ENCODE measurements around the gene EYS.

The EYS gene

GRCh38 chr6:65199683-65200082 is 507.3 kb downstream of the EYS start:
- Mint-ChIP-seq H3K36me3 (ENCODE audit: low read depth) (no peaks in the 10 kb centered on the region), H3K27me3 (ENCODE audit: low read depth) (no peaks in the 10 kb centered on the region), H3K4me1 (no peaks in the 10 kb centered on the region), H3K27ac (no peak overlapping the region), H3K4me3 (no peak overlapping the region), H3K9me3 (no peaks in the 10 kb centered on the region)
- TF ChIP-seq, protein P1, sequence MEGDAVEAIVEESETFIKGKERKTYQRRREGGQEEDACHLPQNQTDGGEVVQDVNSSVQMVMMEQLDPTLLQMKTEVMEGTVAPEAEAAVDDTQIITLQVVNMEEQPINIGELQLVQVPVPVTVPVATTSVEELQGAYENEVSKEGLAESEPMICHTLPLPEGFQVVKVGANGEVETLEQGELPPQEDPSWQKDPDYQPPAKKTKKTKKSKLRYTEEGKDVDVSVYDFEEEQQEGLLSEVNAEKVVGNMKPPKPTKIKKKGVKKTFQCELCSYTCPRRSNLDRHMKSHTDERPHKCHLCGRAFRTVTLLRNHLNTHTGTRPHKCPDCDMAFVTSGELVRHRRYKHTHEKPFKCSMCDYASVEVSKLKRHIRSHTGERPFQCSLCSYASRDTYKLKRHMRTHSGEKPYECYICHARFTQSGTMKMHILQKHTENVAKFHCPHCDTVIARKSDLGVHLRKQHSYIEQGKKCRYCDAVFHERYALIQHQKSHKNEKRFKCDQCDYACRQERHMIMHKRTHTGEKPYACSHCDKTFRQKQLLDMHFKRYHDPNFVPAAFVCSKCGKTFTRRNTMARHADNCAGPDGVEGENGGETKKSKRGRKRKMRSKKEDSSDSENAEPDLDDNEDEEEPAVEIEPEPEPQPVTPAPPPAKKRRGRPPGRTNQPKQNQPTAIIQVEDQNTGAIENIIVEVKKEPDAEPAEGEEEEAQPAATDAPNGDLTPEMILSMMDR (IDR thresholded peaks at IDR 0.05; ENCODE audit: unreplicated experiment in 3 of 3): no peak

GRCh38 chr6:65199121-65199520 is 507.9 kb downstream of the EYS start:
- Mint-ChIP-seq H3K36me3 (ENCODE audit: low read depth) (no peaks in the 10 kb centered on the region), H3K27me3 (ENCODE audit: low read depth) (no peaks in the 10 kb centered on the region), H3K9me3 (no peaks in the 10 kb centered on the region), H3K4me3 (no peak overlapping the region), H3K27ac (no peak overlapping the region), H3K4me1 (no peaks in the 10 kb centered on the region)
- TF ChIP-seq, protein P1 (IDR thresholded peaks at IDR 0.05; ENCODE audit: unreplicated experiment in 3 of 3): no peak

GRCh38 chr6:65191471-65191870 is 515.6 kb downstream of the EYS start:
- Mint-ChIP-seq H3K36me3 (ENCODE audit: low read depth) (no peaks in the 10 kb centered on the region), H3K27ac (no peak overlapping the region), H3K4me3 (no peak overlapping the region), H3K4me1 (no peaks in the 10 kb centered on the region), H3K27me3 (ENCODE audit: low read depth) (no peaks in the 10 kb centered on the region), H3K9me3 (no peaks in the 10 kb centered on the region)
- TF ChIP-seq, protein P1 (IDR thresholded peaks at IDR 0.05; ENCODE audit: unreplicated experiment in 3 of 3): no peak

- Mint-ChIP-seq H3K9me3 (no peaks in the 10 kb centered on the region), H3K27me3 (ENCODE audit: low read depth) (no peaks in the 10 kb centered on the region), H3K36me3 (ENCODE audit: low read depth) (no peaks in the 10 kb centered on the region), H3K4me1 (no peaks in the 10 kb centered on the region), H3K27ac (no peak overlapping the region), H3K4me3 (no peak overlapping the region)
- TF ChIP-seq, protein P1 (IDR thresholded peaks at IDR 0.05; ENCODE audit: unreplicated experiment in 3 of 3): no peak
Observed at GRCh38 chr6:65189236-65189881, 517.7 kb downstream of the EYS start.

GRCh38 chr6:65186826-65187225 is 520.2 kb downstream of the EYS start:
- TF ChIP-seq, protein P1 (IDR thresholded peaks at IDR 0.05; ENCODE audit: unreplicated experiment in 3 of 3): no peak
- Mint-ChIP-seq H3K4me1 (no peaks in the 10 kb centered on the region), H3K9me3 (no peaks in the 10 kb centered on the region), H3K27me3 (ENCODE audit: low read depth) (no peaks in the 10 kb centered on the region), H3K4me3 (no peak overlapping the region), H3K27ac (no peak overlapping the region), H3K36me3 (ENCODE audit: low read depth) (no peaks in the 10 kb centered on the region)

- no peak overlapping the region for H3K27ac Mint-ChIP-seq
- peaks cover 5% of the 10 kb centered on the region for H3K9me3 Mint-ChIP-seq
- no peaks in the 10 kb centered on the region for H3K27me3 Mint-ChIP-seq (ENCODE audit: low read depth)
- H3K36me3 Mint-ChIP-seq (ENCODE audit: low read depth): no peaks in the 10 kb centered on the region
- H3K4me3 Mint-ChIP-seq: no peak overlapping the region
- TF ChIP-seq, protein P1 (IDR thresholded peaks at IDR 0.05; ENCODE audit: unreplicated experiment in 3 of 3): no peak
- no peaks in the 10 kb centered on the region for H3K4me1 Mint-ChIP-seq
Observed at GRCh38 chr6:65182681-65183080, 524.3 kb downstream of the EYS start.

All from nephron (organoid).